D721Med (cell line): ENCODE results near the gene BGN.

ENCODE experiments used
- DNase-seq: peaks from one replicate; pipeline ENCODE4 v3.0.0; 2011; ENCODE audit warnings: low spot score; ENCODE audit not compliant: insufficient read length
- FAIRE-seq: peaks from 2 replicates; lab custom pipeline; 2011; peaks lifted over from hg19 to GRCh38; lab: Jason Lieb, UNC
- TF ChIP-seq, protein P1 (sequence below): IDR thresholded peaks from 2 replicates; pipeline ENCODE4 v1.5.1; 2012; ENCODE audit warnings: mild to moderate bottlenecking, control low read depth; ENCODE audit not compliant: insufficient read depth; ENCODE audit errors: missing control alignments

Gene BGN

DNA sequence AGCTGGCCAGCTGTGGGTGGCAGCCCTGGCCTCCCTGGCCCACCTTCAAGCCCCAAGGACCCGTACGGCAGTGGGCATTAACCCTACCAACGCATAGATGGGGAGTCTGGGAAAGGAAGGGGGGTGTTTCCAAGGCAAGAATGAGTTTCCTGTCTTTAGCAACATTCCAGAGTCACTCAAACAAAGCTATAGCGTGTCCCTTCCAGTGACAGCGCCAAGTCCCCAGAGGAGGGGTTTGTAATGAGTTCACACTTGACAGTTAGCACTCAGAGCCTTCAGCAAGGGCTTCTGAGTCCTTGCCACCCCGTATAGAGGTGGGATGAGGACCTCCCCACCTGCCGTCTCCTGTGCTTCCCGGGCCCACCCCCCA is 1.8 kb downstream of the BGN start:
- DNase-seq (no peak), FAIRE-seq (no peak)
- TF ChIP-seq, protein P1, sequence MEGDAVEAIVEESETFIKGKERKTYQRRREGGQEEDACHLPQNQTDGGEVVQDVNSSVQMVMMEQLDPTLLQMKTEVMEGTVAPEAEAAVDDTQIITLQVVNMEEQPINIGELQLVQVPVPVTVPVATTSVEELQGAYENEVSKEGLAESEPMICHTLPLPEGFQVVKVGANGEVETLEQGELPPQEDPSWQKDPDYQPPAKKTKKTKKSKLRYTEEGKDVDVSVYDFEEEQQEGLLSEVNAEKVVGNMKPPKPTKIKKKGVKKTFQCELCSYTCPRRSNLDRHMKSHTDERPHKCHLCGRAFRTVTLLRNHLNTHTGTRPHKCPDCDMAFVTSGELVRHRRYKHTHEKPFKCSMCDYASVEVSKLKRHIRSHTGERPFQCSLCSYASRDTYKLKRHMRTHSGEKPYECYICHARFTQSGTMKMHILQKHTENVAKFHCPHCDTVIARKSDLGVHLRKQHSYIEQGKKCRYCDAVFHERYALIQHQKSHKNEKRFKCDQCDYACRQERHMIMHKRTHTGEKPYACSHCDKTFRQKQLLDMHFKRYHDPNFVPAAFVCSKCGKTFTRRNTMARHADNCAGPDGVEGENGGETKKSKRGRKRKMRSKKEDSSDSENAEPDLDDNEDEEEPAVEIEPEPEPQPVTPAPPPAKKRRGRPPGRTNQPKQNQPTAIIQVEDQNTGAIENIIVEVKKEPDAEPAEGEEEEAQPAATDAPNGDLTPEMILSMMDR = no peak

DNA sequence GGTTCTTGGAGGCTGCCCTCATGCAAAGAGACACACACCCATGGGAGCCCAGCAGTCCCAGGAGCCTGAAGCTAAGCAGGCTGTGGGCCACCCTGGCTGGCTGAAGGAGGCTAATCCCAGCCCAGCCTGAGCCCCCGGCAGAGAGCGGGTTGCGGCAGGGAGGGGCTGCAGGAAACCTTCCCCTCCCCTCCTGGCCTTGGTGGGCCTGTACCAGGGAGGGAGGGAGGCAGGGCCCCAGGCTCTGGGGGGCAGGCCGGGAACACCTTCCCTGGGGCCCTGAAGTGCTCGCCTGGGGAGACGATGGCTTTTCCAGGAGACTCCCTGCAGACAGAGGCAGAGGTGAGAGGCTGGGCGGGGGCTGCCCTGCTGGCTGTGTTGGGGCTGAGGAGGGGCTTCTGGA is 3.7 kb downstream of the BGN start:
- DNase-seq = no peak
- TF ChIP-seq, protein P1 = no peak
- FAIRE-seq = no peak

GRCh38 chrX:153499341-153499740 is 4.6 kb downstream of the BGN start:
- TF ChIP-seq, protein P1 = no peak
- DNase-seq = no peak
- FAIRE-seq = no peak

GRCh38 chrX:153499876-153500275 is 5.1 kb downstream of the BGN start:
- DNase-seq = no peak
- TF ChIP-seq, protein P1 = no peak
- no peak for FAIRE-seq

DNA sequence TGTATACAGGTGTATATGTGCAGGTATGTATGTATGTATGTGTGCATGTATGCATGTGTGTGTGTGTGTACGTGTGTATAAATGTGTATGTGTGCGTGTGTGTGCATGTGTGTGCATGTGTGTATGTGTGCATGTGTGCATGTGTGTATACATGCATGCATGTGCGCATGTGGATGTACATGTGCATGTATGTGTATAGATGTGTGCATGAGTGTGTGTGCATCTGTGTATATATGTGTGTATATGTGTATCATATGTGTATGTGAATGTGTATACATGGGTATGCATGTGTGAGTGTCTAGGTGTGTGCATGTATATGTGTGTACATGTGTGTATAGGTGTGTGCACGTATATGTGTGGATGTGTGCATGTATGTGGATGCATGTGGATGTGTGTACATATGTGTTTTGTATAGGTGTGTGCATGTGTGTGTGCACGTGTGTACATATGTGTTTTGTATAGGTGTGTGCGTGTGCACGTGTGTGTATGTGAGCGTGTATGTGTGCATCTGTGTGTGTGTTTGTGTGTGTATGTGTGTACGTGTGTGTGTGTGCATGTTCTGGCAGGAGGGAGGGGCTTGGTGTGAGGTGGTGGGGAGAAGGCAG is 6.0 kb downstream of the BGN start:
- FAIRE-seq = no peak
- TF ChIP-seq, protein P1 = no peak
- DNase-seq = no peak

GRCh38 chrX:153501530-153501929 is 6.8 kb downstream of the BGN start:
- FAIRE-seq (no peak), DNase-seq (no peak)
- TF ChIP-seq, protein P1 = no peak

GRCh38 chrX:153502131-153502530 is 7.4 kb downstream of the BGN start:
- no peak for DNase-seq
- TF ChIP-seq, protein P1 = no peak
- FAIRE-seq = no peak
